Glutamatergic neuron (in vitro differentiated cells): Measurements from ENCODE around the gene ANTKMT. TPM values are rescaled to one million over a fixed set of nuclear protein-coding genes. Genes with fewer than 3 reads are reported as not detected.
A peak's percentile ranks its signal among the peaks of the same experiment; 100 is the strongest.

Experiments
- DNase-seq: peaks from one replicate; pipeline ENCODE4 v3.0.0; 2022
- H3K27ac Mint-ChIP-seq: one replicate; pipeline ENCODE4 v1.8.0; 2020; ENCODE audit warnings: mild to moderate bottlenecking, mixed read lengths, inconsistent platforms; ENCODE audit not compliant: unreplicated experiment
- H3K27me3 Mint-ChIP-seq: one replicate; pipeline ENCODE4 v1.8.0; 2020; ENCODE audit warnings: mild to moderate bottlenecking, moderate library complexity, mixed read lengths, inconsistent platforms; ENCODE audit not compliant: unreplicated experiment
- H3K36me3 Mint-ChIP-seq: one replicate; pipeline ENCODE4 v1.8.0; 2020; ENCODE audit warnings: mild to moderate bottlenecking, mixed read lengths, inconsistent platforms; ENCODE audit not compliant: unreplicated experiment
- H3K4me1 Mint-ChIP-seq: one replicate; pipeline ENCODE4 v1.8.0; 2020; ENCODE audit warnings: mild to moderate bottlenecking, low read depth, mixed read lengths, inconsistent platforms; ENCODE audit not compliant: unreplicated experiment
- H3K4me3 Mint-ChIP-seq: one replicate; pipeline ENCODE4 v1.8.0; 2020; ENCODE audit warnings: mild to moderate bottlenecking, mixed read lengths, inconsistent platforms; ENCODE audit not compliant: unreplicated experiment
- H3K9me3 Mint-ChIP-seq: one replicate; pipeline ENCODE4 v1.8.0; 2020; ENCODE audit warnings: mild to moderate bottlenecking, moderate library complexity, mixed read lengths, inconsistent platforms; ENCODE audit not compliant: unreplicated experiment
- total RNA-seq: library from RNA; stranded (reverse); fragmentation: NEBNext Ultra II Directional; extraction: Animal tissue kit (Norgen Biotek cat#: 25700); gene quantifications from one replicate; pipeline ENCODE4 v1.2.1, GENCODE V29; 2021; ENCODE audit not compliant: unreplicated experiment
- TF ChIP-seq, protein P1 (sequence below): fragments of 200-600 bp; sonication (generic); IDR thresholded peaks from one replicate; pipeline ENCODE4 v1.5.0; 2021; ENCODE audit not compliant: partially characterized antibody, unreplicated experiment

The ANTKMT gene
- total RNA-seq, 1 donor from 2014 or later: 61.1 TPM

DNA sequence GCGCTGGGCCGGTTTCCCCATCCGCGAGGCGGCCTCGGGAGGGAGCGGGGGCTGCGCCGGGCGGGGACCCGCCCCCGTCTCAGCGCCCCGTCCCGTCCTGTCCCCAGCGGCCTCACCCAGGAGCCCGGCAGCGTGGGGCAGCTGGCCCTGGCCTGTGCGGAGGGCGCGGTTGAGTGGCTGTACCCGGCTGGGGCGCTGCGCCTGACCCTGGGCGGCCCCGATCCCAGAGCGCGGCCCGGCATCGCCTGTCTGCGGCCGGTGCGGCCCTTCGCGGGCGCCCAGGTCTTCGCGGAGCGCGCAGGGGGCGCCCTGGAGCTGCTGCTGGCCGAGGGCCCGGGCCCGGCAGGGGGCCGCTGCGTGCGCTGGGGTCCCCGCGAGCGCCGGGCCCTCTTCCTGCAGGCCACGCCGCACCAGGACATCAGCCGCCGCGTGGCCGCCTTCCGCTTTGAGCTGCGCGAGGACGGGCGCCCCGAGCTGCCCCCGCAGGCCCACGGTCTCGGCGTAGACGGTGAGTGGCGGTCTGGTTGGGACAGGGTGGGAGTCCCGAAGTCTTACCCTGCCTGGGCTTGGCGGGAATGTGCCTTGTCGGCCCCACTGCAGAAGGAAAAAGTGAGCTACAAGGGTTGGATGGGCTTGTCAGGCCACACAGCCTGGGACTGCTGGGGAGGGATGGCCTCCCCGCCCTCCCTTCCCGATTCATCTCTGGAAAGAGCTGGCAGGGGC lies 5.3 kb upstream of the ANTKMT start:
- peaks cover 20% of the 10 kb centered on the region for H3K9me3 Mint-ChIP-seq
- H3K27ac Mint-ChIP-seq: peak overlapping the region; percentile 85
- peaks cover 25% of the 10 kb centered on the region for H3K27me3 Mint-ChIP-seq
- peaks cover 20% of the 10 kb centered on the region for H3K4me1 Mint-ChIP-seq
- TF ChIP-seq, protein P1, sequence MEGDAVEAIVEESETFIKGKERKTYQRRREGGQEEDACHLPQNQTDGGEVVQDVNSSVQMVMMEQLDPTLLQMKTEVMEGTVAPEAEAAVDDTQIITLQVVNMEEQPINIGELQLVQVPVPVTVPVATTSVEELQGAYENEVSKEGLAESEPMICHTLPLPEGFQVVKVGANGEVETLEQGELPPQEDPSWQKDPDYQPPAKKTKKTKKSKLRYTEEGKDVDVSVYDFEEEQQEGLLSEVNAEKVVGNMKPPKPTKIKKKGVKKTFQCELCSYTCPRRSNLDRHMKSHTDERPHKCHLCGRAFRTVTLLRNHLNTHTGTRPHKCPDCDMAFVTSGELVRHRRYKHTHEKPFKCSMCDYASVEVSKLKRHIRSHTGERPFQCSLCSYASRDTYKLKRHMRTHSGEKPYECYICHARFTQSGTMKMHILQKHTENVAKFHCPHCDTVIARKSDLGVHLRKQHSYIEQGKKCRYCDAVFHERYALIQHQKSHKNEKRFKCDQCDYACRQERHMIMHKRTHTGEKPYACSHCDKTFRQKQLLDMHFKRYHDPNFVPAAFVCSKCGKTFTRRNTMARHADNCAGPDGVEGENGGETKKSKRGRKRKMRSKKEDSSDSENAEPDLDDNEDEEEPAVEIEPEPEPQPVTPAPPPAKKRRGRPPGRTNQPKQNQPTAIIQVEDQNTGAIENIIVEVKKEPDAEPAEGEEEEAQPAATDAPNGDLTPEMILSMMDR: peak; percentile 11
- no peaks in the 10 kb centered on the region for H3K36me3 Mint-ChIP-seq
- DNase-seq: peak; percentile 72
- peak overlapping the region; percentile 85 for H3K4me3 Mint-ChIP-seq

GRCh38 chr16:716200-716568 lies 4.8 kb upstream of the ANTKMT start:
- H3K9me3 Mint-ChIP-seq: peaks cover 20% of the 10 kb centered on the region
- no peaks in the 10 kb centered on the region for H3K36me3 Mint-ChIP-seq
- peak overlapping the region; percentile 85 for H3K4me3 Mint-ChIP-seq
- DNase-seq: peak; percentile 79
- H3K27ac Mint-ChIP-seq: peak overlapping the region; percentile 85
- peaks cover 19% of the 10 kb centered on the region for H3K4me1 Mint-ChIP-seq
- H3K27me3 Mint-ChIP-seq: peaks cover 25% of the 10 kb centered on the region
- TF ChIP-seq, protein P1: no peak

DNA sequence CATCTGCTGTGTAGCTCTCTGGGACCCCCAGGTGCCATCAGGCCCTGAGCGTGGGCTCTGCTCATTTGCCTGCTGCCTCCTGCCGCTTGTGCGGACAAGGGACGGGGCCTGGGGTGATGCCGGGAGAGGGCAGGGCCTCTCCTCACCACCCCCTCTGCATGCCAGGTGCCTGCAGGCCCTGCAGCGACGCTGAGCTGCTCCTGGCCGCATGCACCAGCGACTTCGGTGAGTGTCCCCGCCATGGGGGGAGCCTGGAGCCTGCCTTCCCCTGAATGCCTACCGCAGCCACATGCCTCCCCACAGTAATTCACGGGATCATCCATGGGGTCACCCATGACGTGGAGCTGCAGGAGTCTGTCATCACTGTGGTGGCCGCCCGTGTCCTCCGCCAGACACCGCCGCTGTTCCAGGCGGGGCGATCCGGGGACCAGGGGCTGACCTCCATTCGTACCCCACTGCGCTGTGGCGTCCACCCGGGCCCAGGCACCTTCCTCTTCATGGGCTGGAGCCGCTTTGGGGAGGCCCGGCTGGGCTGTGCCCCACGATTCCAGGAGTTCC lies 4.1 kb upstream of the ANTKMT start:
- Mint-ChIP-seq H3K27ac (no peak overlapping the region), H3K4me3 (peak overlapping the region; percentile 85), H3K27me3 (peaks cover 25% of the 10 kb centered on the region), H3K9me3 (peaks cover 20% of the 10 kb centered on the region), H3K4me1 (peaks cover 17% of the 10 kb centered on the region), H3K36me3 (no peaks in the 10 kb centered on the region)
- TF ChIP-seq, protein P1: no peak
- no peak for DNase-seq

GRCh38 chr16:717450-718245 lies 3.3 kb upstream of the ANTKMT start:
- Mint-ChIP-seq H3K27me3 (peaks cover 22% of the 10 kb centered on the region), H3K4me1 (peaks cover 15% of the 10 kb centered on the region), H3K9me3 (peaks cover 18% of the 10 kb centered on the region), H3K27ac (peak overlapping the region; percentile 64), H3K4me3 (peak overlapping the region; percentile 64), H3K36me3 (no peaks in the 10 kb centered on the region)
- no peak for DNase-seq
- TF ChIP-seq, protein P1: no peak
